Measurements from ENCODE around the gene APOL3. TPM values are rescaled to one million over a fixed set of nuclear protein-coding genes. Genes with fewer than 3 reads are reported as not detected.
"Not testable (repeated sequence)": the region's sequence is repeated elsewhere in the genome, so short reads cannot be mapped to it uniquely, and the experiment has no call there.

The APOL3 gene
- total and polyA plus RNA-seq, 3 donors from 2014 or later: 10.6 to 20.9 (median 13.6) TPM

DNA sequence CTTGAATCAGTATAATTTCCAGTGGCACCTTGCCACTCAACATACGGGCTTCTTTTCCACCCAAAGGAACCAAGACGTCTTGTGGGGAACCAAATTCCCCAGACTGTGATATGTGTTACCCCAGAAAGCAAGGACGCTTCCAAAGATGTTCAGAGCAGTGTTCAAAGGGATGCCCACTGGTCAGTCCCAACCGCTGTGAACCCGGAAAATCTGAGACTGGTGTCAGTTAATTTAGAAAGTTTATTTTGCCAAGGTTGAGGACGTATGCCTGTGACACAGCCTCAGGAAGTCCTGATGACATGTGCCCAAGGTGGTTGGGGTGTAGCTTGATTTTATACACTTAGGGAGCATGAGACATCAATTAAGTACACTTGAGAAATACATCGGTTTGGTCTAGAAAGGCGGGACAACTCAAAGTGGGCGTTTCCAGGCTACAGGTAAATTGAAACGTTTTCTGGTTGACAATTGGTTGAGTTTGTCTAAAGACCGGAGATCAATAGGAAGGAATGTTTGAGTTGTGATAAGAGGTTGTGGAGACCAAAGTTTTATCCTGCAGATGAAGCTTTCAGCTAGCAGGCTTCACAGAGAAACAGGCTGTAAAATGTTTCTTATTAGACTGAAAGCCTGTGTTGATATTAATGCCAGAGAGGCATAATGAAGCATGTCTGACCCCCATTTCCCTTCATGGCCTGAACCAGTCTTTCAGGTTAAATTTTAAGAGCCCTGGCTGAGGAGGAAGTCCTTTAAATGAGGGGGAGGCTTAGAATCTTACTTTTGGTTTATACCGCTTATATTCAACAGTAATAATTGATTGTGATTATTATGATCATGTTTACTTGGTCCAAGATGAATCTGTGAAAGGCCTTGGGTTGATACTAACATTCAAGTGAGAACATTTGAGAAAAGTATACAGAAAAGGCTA lies 6.8 kb downstream of the APOL3 start:
- Histone ChIP-seq H3K27me3 (no peaks in the 10 kb centered on the region), H3K4me1 (peaks cover 38% of the 10 kb centered on the region), H3K36me3 (ENCODE audit: low read depth, missing control alignments) (no peaks in the 10 kb centered on the region), H3K27ac (peak overlapping the region; percentile 13 to 90), H3K9me3 (no peaks in the 10 kb centered on the region), H3K4me3 (no peak overlapping the region)
- intact Hi-C loops (cut with DNase I; ENCODE audit: low total_unique reads): no loop called here
- no peak for DNase-seq
- WGBS, 2 donors: 85 to 88% methylated on average over 12 of the region's 12 CpGs
- TF ChIP-seq POLR2A (IDR thresholded peaks at IDR 0.05): no peak
- TF ChIP-seq, protein P1, sequence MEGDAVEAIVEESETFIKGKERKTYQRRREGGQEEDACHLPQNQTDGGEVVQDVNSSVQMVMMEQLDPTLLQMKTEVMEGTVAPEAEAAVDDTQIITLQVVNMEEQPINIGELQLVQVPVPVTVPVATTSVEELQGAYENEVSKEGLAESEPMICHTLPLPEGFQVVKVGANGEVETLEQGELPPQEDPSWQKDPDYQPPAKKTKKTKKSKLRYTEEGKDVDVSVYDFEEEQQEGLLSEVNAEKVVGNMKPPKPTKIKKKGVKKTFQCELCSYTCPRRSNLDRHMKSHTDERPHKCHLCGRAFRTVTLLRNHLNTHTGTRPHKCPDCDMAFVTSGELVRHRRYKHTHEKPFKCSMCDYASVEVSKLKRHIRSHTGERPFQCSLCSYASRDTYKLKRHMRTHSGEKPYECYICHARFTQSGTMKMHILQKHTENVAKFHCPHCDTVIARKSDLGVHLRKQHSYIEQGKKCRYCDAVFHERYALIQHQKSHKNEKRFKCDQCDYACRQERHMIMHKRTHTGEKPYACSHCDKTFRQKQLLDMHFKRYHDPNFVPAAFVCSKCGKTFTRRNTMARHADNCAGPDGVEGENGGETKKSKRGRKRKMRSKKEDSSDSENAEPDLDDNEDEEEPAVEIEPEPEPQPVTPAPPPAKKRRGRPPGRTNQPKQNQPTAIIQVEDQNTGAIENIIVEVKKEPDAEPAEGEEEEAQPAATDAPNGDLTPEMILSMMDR (IDR thresholded peaks at IDR 0.05): no peak

GRCh38 chr22:36152821-36153220 lies 7.7 kb downstream of the APOL3 start:
- H3K4me1 ChIP-seq: peaks cover 37% of the 10 kb centered on the region
- H3K36me3 ChIP-seq (ENCODE audit: low read depth, missing control alignments); intact Hi-C loops (cut with DNase I; ENCODE audit: low total_unique reads); H3K4me3 ChIP-seq; DNase-seq; H3K9me3 ChIP-seq; H3K27me3 ChIP-seq; H3K27ac ChIP-seq: not testable (repeated sequence)
- 91 to 94% methylated on average over 4 of the region's 4 CpGs for WGBS, 2 donors

GRCh38 chr22:36152088-36152487 lies 8.5 kb downstream of the APOL3 start:
- no peaks in the 10 kb centered on the region for H3K9me3 ChIP-seq
- H3K4me1 ChIP-seq: peaks cover 34% of the 10 kb centered on the region
- no peak for DNase-seq
- intact Hi-C loops (cut with DNase I; ENCODE audit: low total_unique reads): no loop called here
- H3K36me3 ChIP-seq (ENCODE audit: low read depth, missing control alignments): no peaks in the 10 kb centered on the region
- WGBS, 2 donors: 86 to 97% methylated on average over 3 of the region's 3 CpGs
- no peaks in the 10 kb centered on the region for H3K27me3 ChIP-seq
- TF ChIP-seq, protein P1 (IDR thresholded peaks at IDR 0.05): no peak
- no peak for TF ChIP-seq POLR2A (IDR thresholded peaks at IDR 0.05)
- peak overlapping the region in 1 of 2 donors; percentile 80 for H3K27ac ChIP-seq
- H3K4me3 ChIP-seq: no peak overlapping the region

DNA sequence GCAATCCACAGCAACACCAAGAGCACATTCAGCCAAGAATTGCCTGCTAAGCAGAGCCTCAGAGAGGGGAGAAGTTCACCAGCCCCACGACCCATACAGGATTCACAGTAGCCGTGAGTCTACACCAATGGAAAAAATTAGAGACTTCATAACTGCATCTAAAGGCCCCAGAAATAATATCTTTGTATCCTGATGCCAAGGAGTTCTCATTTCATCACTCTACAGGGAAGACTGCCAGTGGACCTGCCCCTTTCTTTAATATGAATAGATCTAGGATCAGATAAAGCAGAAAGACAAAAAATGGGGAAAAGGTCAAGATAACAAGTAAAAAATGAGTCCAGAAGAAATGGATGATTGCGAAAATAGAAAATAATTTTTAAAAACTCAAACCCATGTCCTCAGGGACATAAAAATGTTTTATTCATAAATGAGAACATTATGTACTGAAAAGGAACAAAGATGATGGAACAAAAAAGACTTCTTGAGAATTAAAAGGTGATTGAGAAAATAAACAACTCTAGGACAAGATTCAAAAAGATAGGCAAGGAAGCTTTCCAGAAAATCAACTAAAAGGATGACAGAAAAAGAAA lies 9.5 kb downstream of the APOL3 start:
- no peaks in the 10 kb centered on the region for H3K9me3 ChIP-seq
- H3K27me3 ChIP-seq: no peaks in the 10 kb centered on the region
- TF ChIP-seq, protein P1 (IDR thresholded peaks at IDR 0.05): no peak
- TF ChIP-seq POLR2A (IDR thresholded peaks at IDR 0.05): no peak
- H3K27ac ChIP-seq: peak overlapping the region; percentile 60 to 80
- no peak overlapping the region for H3K4me3 ChIP-seq
- no peaks in the 10 kb centered on the region for H3K36me3 ChIP-seq (ENCODE audit: low read depth, missing control alignments)
- no peak for DNase-seq
- 52 to 57% methylated on average over 3 of the region's 3 CpGs for WGBS, 2 donors
- H3K4me1 ChIP-seq: peaks cover 34% of the 10 kb centered on the region
- intact Hi-C loops (cut with DNase I; ENCODE audit: low total_unique reads): no loop called here

- H3K27ac ChIP-seq: no peak overlapping the region
- intact Hi-C loops (cut with DNase I; ENCODE audit: low total_unique reads): loop anchor here (5.0 kb wide), 1 partner anchor 33 kb away; no protein-coding TSS in a partner anchor
- H3K4me3 ChIP-seq: no peak overlapping the region
- peaks cover 28% of the 10 kb centered on the region for H3K4me1 ChIP-seq
- no peaks in the 10 kb centered on the region for H3K36me3 ChIP-seq (ENCODE audit: low read depth, missing control alignments)
- WGBS, 2 donors: 76 to 89% methylated on average over 4 of the region's 4 CpGs
- no peak for TF ChIP-seq POLR2A (IDR thresholded peaks at IDR 0.05)
- TF ChIP-seq, protein P1 (IDR thresholded peaks at IDR 0.05): no peak
- no peak for DNase-seq
- no peaks in the 10 kb centered on the region for H3K27me3 ChIP-seq
- no peaks in the 10 kb centered on the region for H3K9me3 ChIP-seq
Observed at GRCh38 chr22:36149441-36149840, 11.1 kb downstream of the APOL3 start.

Measured in testis (tissue), 3 donors.